Measurements from ENCODE around the gene IGF2. TPM values are rescaled to one million over a fixed set of nuclear protein-coding genes. Genes with fewer than 3 reads are reported as not detected.
A peak's percentile ranks its signal among the peaks of the same experiment; 100 is the strongest.
"Not testable (repeated sequence)": the region's sequence is repeated elsewhere in the genome, so short reads cannot be mapped to it uniquely, and the experiment has no call there.

Gene IGF2
- total RNA-seq: under 1 TPM in 1 of 2 donors, not detected in 1; 0.17 TPM

GRCh38 chr11:2139123-2139521, at the start of gene IGF2:
IGF2 (minus strand) TSS chr11:2139389; CDS start chr11:2135523, 3,866 bp downstream.
- ATAC-seq (no peak), DNase-seq (ENCODE audit: low spot score) (no peak)
- peaks cover 19 to 20% of the 10 kb centered on the region in 2 donors for H3K4me1 Mint-ChIP-seq (ENCODE audit: low read depth in 2 of 2)
- H3K9me3 Mint-ChIP-seq: no peaks in the 10 kb centered on the region
- peak within 1 kb of the TSS; percentile 70 for H3K4me3 Mint-ChIP-seq
- H3K27ac Mint-ChIP-seq: no peak within 1 kb of the TSS
- H3K36me3 Mint-ChIP-seq: no peaks in the 10 kb centered on the region
- H3K27me3 Mint-ChIP-seq: peaks cover 32 to 44% of the 10 kb centered on the region in 2 donors

GRCh38 chr11:2188745-2189144, 49.6 kb upstream of the IGF2 start:
- Mint-ChIP-seq H3K4me3 (no peak overlapping the region), H3K36me3 (no peaks in the 10 kb centered on the region), H3K4me1 (ENCODE audit: low read depth in 2 of 2) (no peaks in the 10 kb centered on the region), H3K27ac (no peak overlapping the region), H3K9me3 (no peaks in the 10 kb centered on the region), H3K27me3 (peaks cover 22% of the 10 kb centered on the region in 2 donors)
- DNase-seq (ENCODE audit: low spot score): no peak
- ATAC-seq: no peak

GRCh38 chr11:2187280-2187707, 48.1 kb upstream of the IGF2 start:
- Mint-ChIP-seq H3K4me1 (ENCODE audit: low read depth in 2 of 2) (no peaks in the 10 kb centered on the region), H3K4me3 (no peak overlapping the region), H3K9me3 (no peaks in the 10 kb centered on the region), H3K36me3 (no peaks in the 10 kb centered on the region), H3K27ac (no peak overlapping the region), H3K27me3 (peaks cover 22 to 24% of the 10 kb centered on the region in 2 donors)
- ATAC-seq: no peak
- no peak for DNase-seq (ENCODE audit: low spot score)

- Mint-ChIP-seq H3K4me1 (ENCODE audit: low read depth in 2 of 2) (no peaks in the 10 kb centered on the region), H3K27me3 (peaks cover 22 to 24% of the 10 kb centered on the region in 2 donors), H3K9me3 (no peaks in the 10 kb centered on the region), H3K36me3 (no peaks in the 10 kb centered on the region), H3K4me3 (no peak overlapping the region), H3K27ac (no peak overlapping the region)
- ATAC-seq (peak in 1 of 2 donors; percentile 58), DNase-seq (ENCODE audit: low spot score) (no peak)
Measured at GRCh38 chr11:2186669-2187279, 47.6 kb upstream of the IGF2 start.

GRCh38 chr11:2185324-2186085, 46.3 kb upstream of the IGF2 start:
- Mint-ChIP-seq H3K27ac (no peak overlapping the region), H3K4me1 (ENCODE audit: low read depth in 2 of 2) (no peaks in the 10 kb centered on the region), H3K4me3 (no peak overlapping the region), H3K36me3 (no peaks in the 10 kb centered on the region), H3K9me3 (no peaks in the 10 kb centered on the region), H3K27me3 (peaks cover 16 to 20% of the 10 kb centered on the region in 2 donors)
- DNase-seq (ENCODE audit: low spot score) (no peak), ATAC-seq (no peak)

GRCh38 chr11:2182692-2183474, 43.7 kb upstream of the IGF2 start:
- H3K27me3 Mint-ChIP-seq: peaks cover 8 to 10% of the 10 kb centered on the region in 2 donors
- no peaks in the 10 kb centered on the region for H3K36me3 Mint-ChIP-seq
- H3K9me3 Mint-ChIP-seq: no peaks in the 10 kb centered on the region
- no peaks in the 10 kb centered on the region for H3K4me1 Mint-ChIP-seq (ENCODE audit: low read depth in 2 of 2)
- no peak overlapping the region for H3K4me3 Mint-ChIP-seq
- ATAC-seq (no peak), DNase-seq (ENCODE audit: low spot score) (no peak)
- H3K27ac Mint-ChIP-seq: no peak overlapping the region

GRCh38 chr11:2182075-2182474, 42.9 kb upstream of the IGF2 start:
- no peaks in the 10 kb centered on the region for H3K36me3 Mint-ChIP-seq
- ATAC-seq (no peak), DNase-seq (ENCODE audit: low spot score) (no peak)

GRCh38 chr11:2180789-2181370, 41.7 kb upstream of the IGF2 start:
- H3K27ac Mint-ChIP-seq: no peak overlapping the region
- no peaks in the 10 kb centered on the region for H3K9me3 Mint-ChIP-seq
- no peak for ATAC-seq
- H3K36me3 Mint-ChIP-seq: no peaks in the 10 kb centered on the region
- H3K4me1 Mint-ChIP-seq (ENCODE audit: low read depth in 2 of 2): no peaks in the 10 kb centered on the region
- H3K27me3 Mint-ChIP-seq: peaks cover 8 to 10% of the 10 kb centered on the region in 2 donors
- H3K4me3 Mint-ChIP-seq: no peak overlapping the region
- no peak for DNase-seq (ENCODE audit: low spot score)

More at GRCh38 chr11:2182075-2182474, 42.9 kb upstream of the IGF2 start:
- H3K27me3 Mint-ChIP-seq: peaks cover 8 to 10% of the 10 kb centered on the region in 2 donors
- H3K9me3 Mint-ChIP-seq: no peaks in the 10 kb centered on the region
- H3K4me1 Mint-ChIP-seq (ENCODE audit: low read depth in 2 of 2): no peaks in the 10 kb centered on the region
- no peak overlapping the region for H3K27ac Mint-ChIP-seq
- H3K4me3 Mint-ChIP-seq: no peak overlapping the region

- no peaks in the 10 kb centered on the region for H3K9me3 Mint-ChIP-seq
- ATAC-seq: no peak
- H3K36me3 Mint-ChIP-seq: no peaks in the 10 kb centered on the region
- no peak for DNase-seq (ENCODE audit: low spot score)
- no peak overlapping the region for H3K27ac Mint-ChIP-seq
- no peak overlapping the region for H3K4me3 Mint-ChIP-seq
- no peaks in the 10 kb centered on the region for H3K4me1 Mint-ChIP-seq (ENCODE audit: low read depth in 2 of 2)
- H3K27me3 Mint-ChIP-seq: peaks cover 8 to 10% of the 10 kb centered on the region in 2 donors
Measured at GRCh38 chr11:2180347-2180746, 41.2 kb upstream of the IGF2 start.

GRCh38 chr11:2179516-2179915, 40.3 kb upstream of the IGF2 start:
- no peak for ATAC-seq
- Mint-ChIP-seq H3K27me3 (peaks cover under 1 to 2% of the 10 kb centered on the region in 2 donors), H3K4me3 (no peak overlapping the region), H3K27ac (no peak overlapping the region), H3K9me3 (no peaks in the 10 kb centered on the region), H3K36me3 (no peaks in the 10 kb centered on the region), H3K4me1 (ENCODE audit: low read depth in 2 of 2) (no peaks in the 10 kb centered on the region)
- no peak for DNase-seq (ENCODE audit: low spot score)

GRCh38 chr11:2178906-2179494, 39.8 kb upstream of the IGF2 start:
- no peaks in the 10 kb centered on the region for H3K4me1 Mint-ChIP-seq (ENCODE audit: low read depth in 2 of 2)
- DNase-seq (ENCODE audit: low spot score) (no peak), ATAC-seq (no peak)
- H3K9me3 Mint-ChIP-seq: no peaks in the 10 kb centered on the region
- no peaks in the 10 kb centered on the region for H3K36me3 Mint-ChIP-seq
- no peak overlapping the region for H3K4me3 Mint-ChIP-seq
- H3K27ac Mint-ChIP-seq: no peak overlapping the region
- peaks cover 0 to 2% of the 10 kb centered on the region in 2 donors for H3K27me3 Mint-ChIP-seq

GRCh38 chr11:2178055-2178773, 39.0 kb upstream of the IGF2 start:
- not testable (repeated sequence) for ATAC-seq; H3K27ac Mint-ChIP-seq; H3K27me3 Mint-ChIP-seq; H3K4me1 Mint-ChIP-seq (ENCODE audit: low read depth in 2 of 2); H3K9me3 Mint-ChIP-seq; H3K36me3 Mint-ChIP-seq; DNase-seq (ENCODE audit: low spot score); H3K4me3 Mint-ChIP-seq

- Mint-ChIP-seq H3K9me3 (no peaks in the 10 kb centered on the region), H3K27ac (no peak overlapping the region), H3K4me1 (ENCODE audit: low read depth in 2 of 2) (no peaks in the 10 kb centered on the region), H3K4me3 (no peak overlapping the region), H3K27me3 (peaks cover 0 to 3% of the 10 kb centered on the region in 2 donors), H3K36me3 (no peaks in the 10 kb centered on the region)
- ATAC-seq (no peak), DNase-seq (ENCODE audit: low spot score) (no peak)
Measured at GRCh38 chr11:2177076-2177475, 37.9 kb upstream of the IGF2 start.
